A549 (cell line): ENCODE results near the gene HDAC3. TPM values are rescaled to one million over a fixed set of nuclear protein-coding genes. Genes with fewer than 3 reads are reported as not detected.

Source experiments
- ATAC-seq, 2 experiments: fragments of 200-7000 bp in 1 of 2; fragments of >200 bp in 1 of 2; cut with Nextera tagmentation in 1 of 2; cut with Tn5 transposase in 1 of 2; 3 replicates each; pipeline versions ENCODE4 v1.8.0 to v1.9.1; 2018 to 2020; ENCODE audit warnings: mild to moderate bottlenecking in 1 of 2, moderate library complexity in 1 of 2
- CTCF ChIA-PET: fragments of 300-600 bp; sonication (Branson Sonifier 250); formaldehyde crosslinking; extraction: SDS; loops from one replicate; lab custom pipeline; 2021; ENCODE audit warnings: antibody characterized with exemption, inconsistent platforms; lab: Yijun Ruan, JAX
- POLR2A ChIA-PET: fragments of 350-600 bp; formaldehyde crosslinking; extraction: SDS; loops from one replicate; lab custom pipeline; 2021; ENCODE audit warnings: antibody characterized with exemption, inconsistent platforms; lab: Yijun Ruan, JAX
- DNase-seq, 2 experiments: peaks; one replicate each; pipeline versions ENCODE4 v3.0.0 to v3.0.0-alpha.2; 2011 to 2016; ENCODE audit warnings: low read depth in 1 of 2, low spot score in 1 of 2
- FAIRE-seq: peaks from 2 replicates; lab custom pipeline; 2011; peaks lifted over from hg19 to GRCh38; lab: Jason Lieb, UNC
- H3K27ac ChIP-seq, 2 experiments: fragments of >200 bp; sonication (Bioruptor Twin); formaldehyde crosslinking; 3 replicates each; pipeline ENCODE4 v1.5.1; 2016 to 2017
- H3K4me1 ChIP-seq: fragments of >200 bp; sonication (Bioruptor Twin); formaldehyde crosslinking; 3 replicates; pipeline ENCODE4 v1.6.1; 2016
- H3K4me2 ChIP-seq: fragments of >200 bp; sonication (Bioruptor Twin); formaldehyde crosslinking; 3 replicates; pipeline ENCODE4 v1.6.1; 2016
- H3K4me3 ChIP-seq: fragments of >200 bp; sonication (Bioruptor Twin); formaldehyde crosslinking; 3 replicates; pipeline ENCODE4 v1.5.1; 2016
- H3K9me3 ChIP-seq: fragments of >200 bp; sonication (Bioruptor Twin); formaldehyde crosslinking; 3 replicates; pipeline ENCODE4 v1.6.1; 2016
- CBX2 ChIP-seq: fragments of 200-600 bp; sonication (generic); IDR thresholded peaks from 2 replicates; pipeline ENCODE4 v1.6.1; 2016; ENCODE audit warnings: low read depth, mild to moderate bottlenecking, borderline replicate concordance
- CBX8 ChIP-seq: fragments of 200-600 bp; sonication (generic); IDR thresholded peaks from 2 replicates; pipeline ENCODE4 v1.6.1; 2016
- E2F6 ChIP-seq: IDR thresholded peaks from 2 replicates; pipeline ENCODE4 v1.6.1; 2012; ENCODE audit warnings: low read depth, borderline replicate concordance
- EHF ChIP-seq: fragments of 250-450 bp; sonication (Bioruptor Pico); IDR thresholded peaks from 2 replicates; pipeline ENCODE4 v1.5.0; 2020; ENCODE audit warnings: mild to moderate bottlenecking
- ELK1 ChIP-seq: fragments of 150-350 bp; IDR thresholded peaks from 2 replicates; pipeline ENCODE4 v1.6.1; 2014; ENCODE audit warnings: low read depth, mild to moderate bottlenecking, low read length
- ESRRA ChIP-seq: fragments of 150-350 bp; IDR thresholded peaks from 2 replicates; pipeline ENCODE4 v1.6.1; 2014; ENCODE audit warnings: mild to moderate bottlenecking, low read length, borderline replicate concordance
- FOSB ChIP-seq: fragments of 250-450 bp; sonication (Bioruptor Pico); IDR thresholded peaks from 2 replicates; pipeline ENCODE4 v1.5.0; 2020; ENCODE audit warnings: mild to moderate bottlenecking, moderate library complexity
- FOSL2 ChIP-seq, 2 experiments: fragments of 450-650 bp in 1 of 2; fragments of >200 bp in 1 of 2; sonication (Bioruptor Twin) in 1 of 2; formaldehyde crosslinking; IDR thresholded peaks; 2 replicates each; pipeline versions ENCODE4 v1.5.0 to v1.6.1; 2016 to 2020; ENCODE audit warnings: mild to moderate bottlenecking in 1 of 2, moderate library complexity in 1 of 2
- HDAC2 ChIP-seq: fragments of 200-600 bp; sonication (generic); IDR thresholded peaks from 2 replicates; pipeline ENCODE4 v1.6.1; 2016
- HEYL ChIP-seq: fragments of 250-450 bp; sonication (Bioruptor Pico); IDR thresholded peaks from 2 replicates; pipeline ENCODE4 v1.8.0; 2021; ENCODE audit warnings: mild to moderate bottlenecking, moderate library complexity
- HMGXB4 ChIP-seq: fragments of 250-450 bp; sonication (Bioruptor Pico); IDR thresholded peaks from 2 replicates; pipeline ENCODE4 v1.5.0; 2021; ENCODE audit warnings: mild to moderate bottlenecking, moderate library complexity, borderline replicate concordance
- HOXB5 ChIP-seq: fragments of 250-450 bp; sonication (Bioruptor Pico); IDR thresholded peaks from 2 replicates; pipeline ENCODE4 v1.5.0; 2020; ENCODE audit warnings: mild to moderate bottlenecking, moderate library complexity
- JUN ChIP-seq, 2 experiments: fragments of >200 bp; sonication (Bioruptor Twin); formaldehyde crosslinking; IDR thresholded peaks; 2 replicates in 1 of 2; 3 replicates in 1 of 2; pipeline ENCODE4 v1.6.1; 2016 to 2017
- KDM5A ChIP-seq: fragments of 200-600 bp; sonication (generic); IDR thresholded peaks from 2 replicates; pipeline ENCODE4 v1.6.1; 2016; ENCODE audit warnings: antibody characterized with exemption, mild to moderate bottlenecking
- MAZ ChIP-seq: fragments of 150-350 bp; IDR thresholded peaks from 2 replicates; pipeline ENCODE4 v1.6.1; 2014; ENCODE audit warnings: antibody characterized with exemption, low read depth, low read length, borderline replicate concordance
- MYC ChIP-seq: IDR thresholded peaks from 2 replicates; pipeline ENCODE4 v1.6.1; 2012; ENCODE audit warnings: mild to moderate bottlenecking, inconsistent platforms, low read length, improper control_type of control experiment, borderline replicate concordance
- NFE2L2 ChIP-seq: fragments of 150-350 bp; conservative IDR thresholded peaks from 2 replicates; pipeline ENCODE4 v1.6.1; 2014; ENCODE audit warnings: low read length
- NPAS2 ChIP-seq: fragments of 250-450 bp; sonication (Bioruptor Pico); IDR thresholded peaks from 2 replicates; pipeline ENCODE4 v1.8.0; 2022; ENCODE audit warnings: mild to moderate bottlenecking, moderate library complexity, borderline replicate concordance
- NR3C1 ChIP-seq: fragments of >200 bp; sonication (Bioruptor Twin); formaldehyde crosslinking; IDR thresholded peaks from 3 replicates; pipeline ENCODE4 v1.6.1; 2017
- PBX3 ChIP-seq: IDR thresholded peaks from 2 replicates; pipeline ENCODE4 v1.6.1; 2012
- POLR2AphosphoS2 ChIP-seq: conservative IDR thresholded peaks from 2 replicates; pipeline ENCODE4 v1.6.1; 2012; ENCODE audit warnings: low read length, improper control_type of control experiment, inconsistent platforms
- RARB ChIP-seq: fragments of 250-450 bp; sonication (Bioruptor Pico); IDR thresholded peaks from 2 replicates; pipeline ENCODE4 v1.8.0; 2021; ENCODE audit warnings: mild to moderate bottlenecking, moderate library complexity
- REST ChIP-seq: fragments of 200-600 bp; sonication (generic); IDR thresholded peaks from 2 replicates; pipeline ENCODE4 v1.6.1; 2016; ENCODE audit warnings: antibody characterized with exemption, mild to moderate bottlenecking, moderate library complexity
- SMC3 ChIP-seq: fragments of >200 bp; sonication (Bioruptor Twin); formaldehyde crosslinking; IDR thresholded peaks from 3 replicates; pipeline ENCODE4 v1.6.1; 2018; ENCODE audit warnings: inconsistent platforms
- USF2 ChIP-seq: fragments of 450-650 bp; IDR thresholded peaks from 2 replicates; pipeline ENCODE4 v1.6.1; 2014; ENCODE audit warnings: antibody characterized with exemption
- ZFP36 ChIP-seq: fragments of 450-650 bp; IDR thresholded peaks from 2 replicates; pipeline ENCODE4 v1.6.1; 2014; ENCODE audit warnings: borderline replicate concordance; ENCODE audit not compliant: partially characterized antibody
- WGBS: methylation state at CpG from one replicate; pipeline ENCODE4 v1.1.6; 2017; ENCODE audit errors: missing lambda C conversion rate; 5-methylcytosine and 5-hydroxymethylcytosine counted together
- polyA plus RNA-seq, 4 experiments: library from polyadenylated mRNA; depleted of rRNA in 3 of 4; stranded (reverse); fragments of >200 nt; fragmentation: RNase III in 1 of 4; extraction: RNeasy Plus Mini Kit Qiagen cat#74134 plus additional on column Dnase treatment in 1 of 4; gene quantifications; 2 replicates in 3 of 4; 3 replicates in 1 of 4; pipeline ENCODE4 v1.2.3, GENCODE V29; 2011 to 2017

The HDAC3 gene
- polyA plus RNA-seq, 2 of the 4 experiments (the other 2 are of a cell fraction): 51.1 to 67.3 TPM

- ChIA-PET CTCF (interaction anchor here (0.7 to 5.8 kb wide), 7 partner anchors 9 to 360 kb away, joined by 3 to 56 read pairs (median 3); partner anchors contain the start of genes DIAPH1 and RNF14), POLR2A (interaction anchor here (0.7 kb wide), 1 partner anchor 25 kb away, joined by 7 read pairs; no protein-coding TSS in a partner anchor)
- H3K4me1 ChIP-seq: peaks cover 47% of the 10 kb centered on the region
- H3K4me2 ChIP-seq: peak overlapping the region; percentile 59
- no peaks in the 10 kb centered on the region for H3K9me3 ChIP-seq
- H3K27ac ChIP-seq: peak overlapping the region; percentile 26 to 60; a peak in 4 of 6 replicates
- H3K4me3 ChIP-seq: no peak overlapping the region
- no peak for ATAC-seq
- no peak for FAIRE-seq
- no peak for DNase-seq
- TF ChIP-seq ESRRA (no peak), MYC (no peak), MAZ (no peak), HEYL (CRISPR knock-in tag) (no peak), CBX8 (no peak), NFE2L2 (no peak), HMGXB4 (CRISPR knock-in tag) (no peak), ZFP36 (no peak), EHF (no peak), POLR2AphosphoS2 (no peak), FOSB (CRISPR knock-in tag) (no peak), E2F6 (no peak), ELK1 (no peak), JUN (IDR thresholded peaks at IDR 0.05) (no peak)
- TF ChIP-seq, all 56 proteins: peak for 0
- WGBS: 83% methylated on average over 3 of the region's 3 CpGs
These were observed 27.6 kb downstream of the HDAC3 start for GRCh38 chr5:141609044-141609443.

- ATAC-seq (peak; percentile 26 to 52; a peak in 3 of 6 replicates), DNase-seq (peak in 1 of 2 experiments; percentile 43), FAIRE-seq (no peak)
- ChIA-PET CTCF (interaction anchor here (0.7 to 5.8 kb wide), 7 partner anchors 10 to 360 kb away, joined by 3 to 56 read pairs (median 3); partner anchors contain the start of genes DIAPH1 and RNF14), POLR2A (interaction anchor here (0.7 kb wide), 1 partner anchor 25 kb away, joined by 7 read pairs; no protein-coding TSS in a partner anchor)
- H3K4me3 ChIP-seq: no peak overlapping the region
- H3K4me1 ChIP-seq: peaks cover 52% of the 10 kb centered on the region
- H3K27ac ChIP-seq: peak overlapping the region; percentile 26 to 60; a peak in 5 of 6 replicates
- H3K9me3 ChIP-seq: no peaks in the 10 kb centered on the region
- 7% methylated on average over 1 of the region's 1 CpG for WGBS
- peak overlapping the region; percentile 59 for H3K4me2 ChIP-seq
- TF ChIP-seq RARB (no peak), KDM5A (no peak), USF2 (no peak), SMC3 (no peak), NPAS2 (CRISPR knock-in tag) (no peak), NR3C1 (no peak), FOSL2 (IDR thresholded peaks at IDR 0.05) (no peak), FOSL2 (CRISPR knock-in tag; IDR thresholded peaks at IDR 0.05) (no peak), HOXB5 (CRISPR knock-in tag) (no peak), REST (no peak), E2F6 (no peak), MYC (no peak), CBX8 (no peak), HDAC2 (no peak), PBX3 (no peak), NFE2L2 (no peak), FOSB (CRISPR knock-in tag) (no peak), CBX2 (no peak)
These were observed 28.1 kb downstream of the HDAC3 start for GRCh38 chr5:141608557-141608956.
